Measurements from ENCODE around the gene SOX6.

The SOX6 gene

DNA sequence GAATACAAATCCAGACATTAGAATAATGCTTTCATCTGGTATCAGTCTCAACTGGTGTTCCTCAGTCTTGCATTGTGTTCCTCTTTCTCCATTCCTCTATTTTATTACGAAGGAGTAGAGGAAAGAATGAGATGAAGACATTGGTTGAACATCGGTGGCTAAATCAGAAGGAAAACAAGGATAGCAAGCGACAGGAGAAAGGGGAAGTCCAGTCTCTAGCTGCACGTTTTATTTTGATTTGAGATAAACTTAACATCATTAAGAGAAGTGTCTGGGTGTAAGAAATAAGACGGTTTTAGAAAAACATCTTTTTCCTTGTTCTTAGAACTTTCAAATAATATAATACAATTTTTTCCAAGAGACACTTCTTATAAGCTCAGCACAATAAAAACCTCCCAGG, 6.2 kb downstream of the SOX6 start:
- Histone ChIP-seq H2AFZ (ENCODE audit: low read depth) (no peak overlapping the region), H3K4me3 (IDR thresholded peaks at IDR 0.05; ENCODE audit: insufficient read depth, low read depth, low read length) (no peak overlapping the region), H3K36me3 (ENCODE audit: insufficient read depth) (no peaks in the 10 kb centered on the region), H3K4me1 (ENCODE audit: low read depth, poor library complexity, severe bottlenecking) (no peaks in the 10 kb centered on the region), H3K9ac (no peak overlapping the region), H3K27me3 (ENCODE audit: insufficient read depth, low read depth) (no peaks in the 10 kb centered on the region), H4K20me1 (ENCODE audit: insufficient read depth) (no peaks in the 10 kb centered on the region), H3K79me2 (ENCODE audit: insufficient read depth, low read depth) (no peaks in the 10 kb centered on the region), H3K27ac (no peak overlapping the region), H3K4me2 (no peak overlapping the region)
- TF ChIP-seq, protein P1, sequence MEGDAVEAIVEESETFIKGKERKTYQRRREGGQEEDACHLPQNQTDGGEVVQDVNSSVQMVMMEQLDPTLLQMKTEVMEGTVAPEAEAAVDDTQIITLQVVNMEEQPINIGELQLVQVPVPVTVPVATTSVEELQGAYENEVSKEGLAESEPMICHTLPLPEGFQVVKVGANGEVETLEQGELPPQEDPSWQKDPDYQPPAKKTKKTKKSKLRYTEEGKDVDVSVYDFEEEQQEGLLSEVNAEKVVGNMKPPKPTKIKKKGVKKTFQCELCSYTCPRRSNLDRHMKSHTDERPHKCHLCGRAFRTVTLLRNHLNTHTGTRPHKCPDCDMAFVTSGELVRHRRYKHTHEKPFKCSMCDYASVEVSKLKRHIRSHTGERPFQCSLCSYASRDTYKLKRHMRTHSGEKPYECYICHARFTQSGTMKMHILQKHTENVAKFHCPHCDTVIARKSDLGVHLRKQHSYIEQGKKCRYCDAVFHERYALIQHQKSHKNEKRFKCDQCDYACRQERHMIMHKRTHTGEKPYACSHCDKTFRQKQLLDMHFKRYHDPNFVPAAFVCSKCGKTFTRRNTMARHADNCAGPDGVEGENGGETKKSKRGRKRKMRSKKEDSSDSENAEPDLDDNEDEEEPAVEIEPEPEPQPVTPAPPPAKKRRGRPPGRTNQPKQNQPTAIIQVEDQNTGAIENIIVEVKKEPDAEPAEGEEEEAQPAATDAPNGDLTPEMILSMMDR (conservative IDR thresholded peaks at IDR 0.05; ENCODE audit: low read depth, low read length), result no peak

DNA sequence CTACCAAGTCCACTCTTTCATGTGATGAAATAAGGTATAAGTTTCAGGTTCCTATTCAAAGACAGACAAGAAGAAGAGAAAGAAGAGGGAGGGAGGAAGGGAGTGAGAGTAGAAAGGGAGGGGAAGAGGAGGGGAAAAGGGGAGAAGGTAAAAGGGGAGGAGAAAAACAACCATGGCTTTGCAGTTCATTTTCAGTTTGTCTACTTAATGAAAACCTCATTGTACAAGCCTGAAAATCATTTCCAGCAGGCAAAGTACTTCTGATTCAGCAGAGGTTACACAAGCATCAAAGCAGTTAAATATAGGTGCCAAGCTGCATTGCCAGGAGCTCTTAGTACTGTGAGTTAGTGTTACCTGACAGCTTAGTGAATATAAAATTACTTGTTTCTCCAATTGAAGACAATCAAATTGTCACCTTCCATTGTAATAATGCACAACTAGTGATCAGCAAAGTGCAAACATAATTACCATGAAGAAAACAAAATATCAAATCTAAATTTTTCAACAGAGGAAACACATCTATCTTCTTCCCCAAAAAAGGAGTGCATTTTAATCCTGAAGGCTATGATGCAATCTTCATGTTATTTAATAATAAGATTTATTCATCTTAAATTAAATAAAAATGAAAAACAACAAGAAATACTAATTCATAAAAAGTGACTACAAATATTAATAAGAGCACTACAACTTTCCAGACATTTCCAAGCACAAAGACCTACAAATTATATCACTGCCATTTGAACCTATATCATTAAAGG, 8.2 kb downstream of the SOX6 start:
- H3K4me2 ChIP-seq, result no peak overlapping the region
- H3K9ac ChIP-seq, result no peak overlapping the region
- no peak overlapping the region for H2AFZ ChIP-seq (ENCODE audit: low read depth)
- TF ChIP-seq, protein P1 (conservative IDR thresholded peaks at IDR 0.05; ENCODE audit: low read depth, low read length), result no peak
- H3K79me2 ChIP-seq (ENCODE audit: insufficient read depth, low read depth), result no peaks in the 10 kb centered on the region
- H3K36me3 ChIP-seq (ENCODE audit: insufficient read depth), result no peaks in the 10 kb centered on the region
- H4K20me1 ChIP-seq (ENCODE audit: insufficient read depth), result no peaks in the 10 kb centered on the region
- H3K27ac ChIP-seq, result no peak overlapping the region
- H3K27me3 ChIP-seq (ENCODE audit: insufficient read depth, low read depth), result no peaks in the 10 kb centered on the region
- no peak overlapping the region for H3K4me3 ChIP-seq (IDR thresholded peaks at IDR 0.05; ENCODE audit: insufficient read depth, low read depth, low read length)
- H3K4me1 ChIP-seq (ENCODE audit: low read depth, poor library complexity, severe bottlenecking), result no peaks in the 10 kb centered on the region

DNA sequence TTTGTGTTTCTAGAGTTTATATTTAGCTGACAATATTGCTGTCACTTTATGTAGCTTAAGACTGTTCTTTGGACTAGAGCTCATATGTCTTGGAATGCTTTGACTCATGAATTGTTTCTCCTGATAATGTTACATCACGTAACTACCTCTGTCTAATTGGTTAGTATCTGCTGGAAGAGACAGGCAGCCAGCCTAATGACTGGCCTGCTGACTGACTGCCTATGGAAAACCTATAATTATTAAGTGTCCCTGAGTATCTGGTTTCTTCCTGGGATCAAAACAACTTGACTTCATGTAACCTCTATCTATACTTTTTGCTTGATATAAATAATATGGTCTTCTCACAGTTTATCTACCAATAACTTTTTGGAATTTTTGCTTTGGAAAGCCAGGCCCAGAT, 9.4 kb downstream of the SOX6 start:
- H3K79me2 ChIP-seq (ENCODE audit: insufficient read depth, low read depth), result no peaks in the 10 kb centered on the region
- H3K27me3 ChIP-seq (ENCODE audit: insufficient read depth, low read depth), result no peaks in the 10 kb centered on the region
- no peak overlapping the region for H3K4me2 ChIP-seq
- H3K4me3 ChIP-seq (IDR thresholded peaks at IDR 0.05; ENCODE audit: insufficient read depth, low read depth, low read length), result no peak overlapping the region
- no peaks in the 10 kb centered on the region for H4K20me1 ChIP-seq (ENCODE audit: insufficient read depth)
- H3K4me1 ChIP-seq (ENCODE audit: low read depth, poor library complexity, severe bottlenecking), result no peaks in the 10 kb centered on the region
- no peaks in the 10 kb centered on the region for H3K36me3 ChIP-seq (ENCODE audit: insufficient read depth)
- no peak overlapping the region for H2AFZ ChIP-seq (ENCODE audit: low read depth)
- no peak overlapping the region for H3K9ac ChIP-seq
- TF ChIP-seq, protein P1 (conservative IDR thresholded peaks at IDR 0.05; ENCODE audit: low read depth, low read length), result no peak
- H3K27ac ChIP-seq, result no peak overlapping the region

DNA sequence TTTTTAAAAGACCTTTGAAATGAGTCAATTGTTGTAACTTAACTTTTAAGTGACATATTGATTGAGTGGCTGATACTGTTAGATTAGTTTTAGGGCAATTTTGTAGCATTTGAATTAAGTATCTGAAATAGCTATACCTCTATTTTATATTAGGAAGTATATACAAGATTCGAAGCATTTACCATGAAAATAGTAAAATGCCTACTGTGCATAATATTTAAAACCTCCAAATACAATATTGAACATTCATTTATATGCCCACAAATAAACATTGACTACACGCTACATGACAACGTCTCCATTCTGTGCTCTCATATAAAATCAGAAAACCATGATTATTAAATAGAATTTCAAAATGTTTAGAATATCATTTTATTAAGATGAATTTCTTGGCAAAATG, 14.5 kb downstream of the SOX6 start:
- H3K4me3 ChIP-seq (IDR thresholded peaks at IDR 0.05; ENCODE audit: insufficient read depth, low read depth, low read length), result no peak overlapping the region
- no peaks in the 10 kb centered on the region for H3K79me2 ChIP-seq (ENCODE audit: insufficient read depth, low read depth)
- no peaks in the 10 kb centered on the region for H3K4me1 ChIP-seq (ENCODE audit: low read depth, poor library complexity, severe bottlenecking)
- no peak overlapping the region for H3K4me2 ChIP-seq
- no peak overlapping the region for H2AFZ ChIP-seq (ENCODE audit: low read depth)
- H3K36me3 ChIP-seq (ENCODE audit: insufficient read depth), result no peaks in the 10 kb centered on the region
- no peaks in the 10 kb centered on the region for H4K20me1 ChIP-seq (ENCODE audit: insufficient read depth)
- no peaks in the 10 kb centered on the region for H3K27me3 ChIP-seq (ENCODE audit: insufficient read depth, low read depth)
- TF ChIP-seq, protein P1 (conservative IDR thresholded peaks at IDR 0.05; ENCODE audit: low read depth, low read length), result no peak
- no peak overlapping the region for H3K27ac ChIP-seq
- H3K9ac ChIP-seq, result no peak overlapping the region
